K562 (cell line): ENCODE measurements around the gene BCL2L15. TPM values are rescaled to one million over a fixed set of nuclear protein-coding genes. Genes with fewer than 3 reads are reported as not detected.
A peak's percentile ranks its signal among the peaks of the same experiment; 100 is the strongest.

Experiments used
- CHD1 ChIP-seq: fragments of 200-600 bp; sonication (generic); IDR thresholded peaks from one replicate; pipeline ENCODE4 v1.6.1; 2012; ENCODE audit warnings: mild to moderate bottlenecking, moderate library complexity, low read length, inconsistent platforms
- DPF2 ChIP-seq: fragments of 450-650 bp; IDR thresholded peaks from 2 replicates; pipeline ENCODE4 v1.6.1; 2016
- ETV6 ChIP-seq, 3 experiments: fragments of 150-350 bp in 1 of 3; sonication (generic) in 1 of 3; formaldehyde crosslinking in 1 of 3; IDR thresholded peaks; 2 replicates each; pipeline versions ENCODE4 v1.6.1 to v1.8.0; 2014 to 2022; ENCODE audit warnings: borderline replicate concordance in 2 of 3, low read depth in 2 of 3, antibody characterized with exemption in 1 of 3, low read length in 1 of 3, mild to moderate bottlenecking in 1 of 3, missing genetic modification reagents in 1 of 3
- GABPB1 ChIP-seq: sonication (generic); formaldehyde crosslinking; IDR thresholded peaks from 2 replicates; pipeline ENCODE4 v1.8.0; 2022; ENCODE audit warnings: mild to moderate bottlenecking, missing genetic modification reagents
- GMEB1 ChIP-seq: fragments of 250-450 bp; sonication (Bioruptor Pico); IDR thresholded peaks from 2 replicates; pipeline ENCODE4 v1.4.0; 2020; ENCODE audit warnings: mild to moderate bottlenecking
- HDAC2 ChIP-seq: fragments of 450-650 bp; IDR thresholded peaks from 2 replicates; pipeline ENCODE4 v1.6.1; 2016; ENCODE audit warnings: mild to moderate bottlenecking
- HNRNPL ChIP-seq: fragments of 200-400 bp; formaldehyde crosslinking; IDR thresholded peaks from 2 replicates; pipeline ENCODE4 v1.6.1; 2017; ENCODE audit warnings: low read depth, mild to moderate bottlenecking, low read length
- HOMEZ ChIP-seq: fragments of 250-450 bp; sonication (Bioruptor Pico); IDR thresholded peaks from 2 replicates; pipeline ENCODE4 v1.4.0; 2020; ENCODE audit warnings: mild to moderate bottlenecking, moderate library complexity
- KHSRP ChIP-seq: fragments of 450-650 bp; IDR thresholded peaks from 2 replicates; pipeline ENCODE4 v1.6.1; 2017
- KLF6 ChIP-seq: fragments of 250-450 bp; sonication (Bioruptor Pico); IDR thresholded peaks from 2 replicates; pipeline ENCODE4 v1.4.0; 2020; ENCODE audit warnings: mild to moderate bottlenecking, moderate library complexity, borderline replicate concordance
- NELFE ChIP-seq: IDR thresholded peaks from 2 replicates; pipeline ENCODE4 v1.6.1; 2011; ENCODE audit warnings: mild to moderate bottlenecking; ENCODE audit not compliant: insufficient read depth, insufficient read length
- NR2C1 ChIP-seq, 2 experiments: fragments of 450-650 bp; IDR thresholded peaks; 2 replicates each; pipeline ENCODE4 v1.6.1; 2017; ENCODE audit warnings: mild to moderate bottlenecking in 2 of 2, antibody characterized with exemption in 1 of 2, inconsistent platforms in 1 of 2, missing compliant biosample characterization in 1 of 2, missing genetic modification characterization in 1 of 2
- PHF21A ChIP-seq: fragments of 450-650 bp; IDR thresholded peaks from 2 replicates; pipeline ENCODE4 v1.6.1; 2017; ENCODE audit warnings: low read depth, borderline replicate concordance
- PHTF2 ChIP-seq: fragments of 250-450 bp; sonication (Bioruptor Pico); IDR thresholded peaks from 2 replicates; pipeline ENCODE4 v1.5.0; 2021; ENCODE audit warnings: mild to moderate bottlenecking
- POLR2G ChIP-seq: fragments of 200-400 bp; formaldehyde crosslinking; IDR thresholded peaks from 2 replicates; pipeline ENCODE4 v1.6.1; 2017; ENCODE audit warnings: low read depth, mild to moderate bottlenecking, antibody characterized with exemption, low read length, moderate library complexity
- RNF2 ChIP-seq: sonication (generic); IDR thresholded peaks from 2 replicates; pipeline ENCODE4 v1.6.1; 2016
- ZC3H11A ChIP-seq: IDR thresholded peaks from 2 replicates; pipeline ENCODE4 v1.6.1; 2012; ENCODE audit warnings: low read depth, low read length, improper control_type of control experiment
- ZNF398 ChIP-seq: fragments of 250-450 bp; sonication (Bioruptor Pico); IDR thresholded peaks from 2 replicates; pipeline ENCODE4 v1.8.0; 2021; ENCODE audit warnings: moderate library complexity, mild to moderate bottlenecking, inconsistent platforms
- ZNF431 ChIP-seq: sonication (generic); formaldehyde crosslinking; IDR thresholded peaks from 2 replicates; pipeline ENCODE4 v1.8.0; 2022; ENCODE audit warnings: mild to moderate bottlenecking, missing genetic modification reagents
- ZZZ3 ChIP-seq: fragments of 450-650 bp; IDR thresholded peaks from 2 replicates; pipeline ENCODE4 v1.6.1; 2016; ENCODE audit warnings: antibody characterized with exemption, mild to moderate bottlenecking, moderate library complexity
- polyA plus RNA-seq, 8 experiments: library from polyadenylated mRNA; depleted of rRNA in 4 of 8; stranded (reverse) in 5 of 8; unstranded in 3 of 8; fragments of >200 nt; fragmentation: Nextera tagmentation in 2 of 8; fragmentation: Illumina TruSeq in 1 of 8; extraction: Ambion mirVana in 2 of 8; extraction: Trizol in 1 of 8; gene quantifications; 2 replicates each; pipeline versions ENCODE4 v1.2.1 to v1.2.3, GENCODE V29; 2011 to 2014; ENCODE audit warnings: inconsistent platforms in 1 of 8, missing spikeins in 1 of 8
- total RNA-seq, 7 experiments: library from RNA; depleted of rRNA in 6 of 7; stranded (reverse); fragments of >200 nt in 6 of 7; fragmentation: Illumina TruSeq in 2 of 7; extraction: Trizol in 2 of 7; gene quantifications; 2 replicates each; pipeline versions ENCODE4 v1.2.1 to v1.2.3, GENCODE V29; 2011 to 2021; ENCODE audit warnings: low replicate concordance in 1 of 7

Gene BCL2L15
- total and polyA plus RNA-seq, 9 of the 15 experiments (the other 6 are each of a cell fraction or from before 2014, with no cell fraction given) = 0.06 to 0.42 (median 0.28) TPM; not detected in 1

- TF ChIP-seq ZZZ3 (peak; percentile 69; the same call in 1 of the 2 replicates), GMEB1 (peak; percentile 77), HOMEZ (CRISPR knock-in tag) (no peak), NR2C1 (IDR thresholded peaks at IDR 0.05) (no peak; the same call in 1 of the 2 replicates), NR2C1 (tag; IDR thresholded peaks at IDR 0.05) (peak; percentile 49; the same call in 1 of the 2 replicates), RNF2 (peak; percentile 95), ETV6 (IDR thresholded peaks at IDR 0.05; ENCODE audit: borderline replicate concordance in 1 of 2, low read depth in 2 of 2, low read length in 1 of 2) (peak in 1 of 2 experiments; percentile 62; a peak in 1 of 4 replicates), ETV6 (CRISPR knock-in tag; IDR thresholded peaks at IDR 0.05; ENCODE audit: borderline replicate concordance) (no peak), DPF2 (peak; percentile 41; the same call in 1 of the 2 replicates), ZNF398 (no peak), GABPB1 (CRISPR knock-in tag) (peak; percentile 97), POLR2G (peak; percentile 92), HDAC2 (peak; percentile 82), ZC3H11A (peak; percentile 86; the same call in 1 of the 2 replicates), CHD1 (no peak), KHSRP (no peak), KLF6 (peak; percentile 45; the same call in 1 of the 2 replicates), HNRNPL (peak; percentile 90), PHTF2 (CRISPR knock-in tag) (peak; percentile 11; the same call in 1 of the 2 replicates), PHF21A (peak; percentile 98), ZNF431 (peak; percentile 80; the same call in 1 of the 2 replicates), NELFE (no peak)
Measured at GRCh38 chr1:113904674-113905434, 17.5 kb upstream of the BCL2L15 start, which contains the start of the genes AP4B1 and DCLRE1B (continued).
